Ovary (tissue), 3 donors: ENCODE measurements around the gene WDR18.

Experiments
- POLR2A ChIP-seq: fragments of 450-650 bp; IDR thresholded peaks from one replicate; pipeline ENCODE4 v1.6.1; 2017; ENCODE audit warnings: antibody characterized with exemption, mild to moderate bottlenecking, moderate library complexity
- TF ChIP-seq, protein P1 (sequence below), 3 donors: fragments of 450-650 bp in 2 of 3; fragments of 200-600 bp in 1 of 3; IDR thresholded peaks; one replicate each; pipeline versions ENCODE4 v1.5.1 to v1.8.0; 2016 to 2022; ENCODE audit warnings: antibody characterized with exemption in 3 of 3, mild to moderate bottlenecking in 1 of 3
- donor health status: DM: no; HTN: no; CAD: no.

GRCh38 chr19:960601-960938, 23.6 kb upstream of the WDR18 start:
- TF ChIP-seq POLR2A, result no peak
- TF ChIP-seq, protein P1, sequence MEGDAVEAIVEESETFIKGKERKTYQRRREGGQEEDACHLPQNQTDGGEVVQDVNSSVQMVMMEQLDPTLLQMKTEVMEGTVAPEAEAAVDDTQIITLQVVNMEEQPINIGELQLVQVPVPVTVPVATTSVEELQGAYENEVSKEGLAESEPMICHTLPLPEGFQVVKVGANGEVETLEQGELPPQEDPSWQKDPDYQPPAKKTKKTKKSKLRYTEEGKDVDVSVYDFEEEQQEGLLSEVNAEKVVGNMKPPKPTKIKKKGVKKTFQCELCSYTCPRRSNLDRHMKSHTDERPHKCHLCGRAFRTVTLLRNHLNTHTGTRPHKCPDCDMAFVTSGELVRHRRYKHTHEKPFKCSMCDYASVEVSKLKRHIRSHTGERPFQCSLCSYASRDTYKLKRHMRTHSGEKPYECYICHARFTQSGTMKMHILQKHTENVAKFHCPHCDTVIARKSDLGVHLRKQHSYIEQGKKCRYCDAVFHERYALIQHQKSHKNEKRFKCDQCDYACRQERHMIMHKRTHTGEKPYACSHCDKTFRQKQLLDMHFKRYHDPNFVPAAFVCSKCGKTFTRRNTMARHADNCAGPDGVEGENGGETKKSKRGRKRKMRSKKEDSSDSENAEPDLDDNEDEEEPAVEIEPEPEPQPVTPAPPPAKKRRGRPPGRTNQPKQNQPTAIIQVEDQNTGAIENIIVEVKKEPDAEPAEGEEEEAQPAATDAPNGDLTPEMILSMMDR (IDR thresholded peaks at IDR 0.05), result no peak
